Natural killer cell (primary cell): ENCODE data around the gene MTOR. TPM values are rescaled to one million over a fixed set of nuclear protein-coding genes. Genes with fewer than 3 reads are reported as not detected.
"Not testable (repeated sequence)": the region's sequence is repeated elsewhere in the genome, so short reads cannot be mapped to it uniquely, and the experiment has no call there.

Source experiments
- ATAC-seq, 3 donors: fragments of 150-1000 bp in 2 of 3; fragments of 200-7000 bp in 1 of 3; cut with Tn5 transposase; 1 replicate in 1 of 3; 2 replicates in 2 of 3; pipeline ENCODE4 v1.10.0; 2021; ENCODE audit warnings: mild to moderate bottlenecking in 2 of 3, moderate library complexity in 2 of 3
- DNase-seq, 2 donors: peaks; one replicate each; pipeline versions ENCODE4 v3.0.0 to v3.0.0-alpha.2; 2013 to 2021; ENCODE audit warnings: mixed read lengths in 1 of 2
- H3K27ac ChIP-seq: one replicate; pipeline ENCODE4 v1.5.1; 2013; ENCODE audit warnings: mild to moderate bottlenecking, low read length
- H3K27me3 ChIP-seq: one replicate; pipeline ENCODE4 v1.6.1; 2013; ENCODE audit warnings: low read length; ENCODE audit not compliant: control insufficient read depth, insufficient read depth
- H3K36me3 ChIP-seq: one replicate; pipeline ENCODE4 v1.6.1; 2013; ENCODE audit warnings: low read length; ENCODE audit not compliant: control insufficient read depth, insufficient read depth
- H3K4me1 ChIP-seq: one replicate; pipeline ENCODE4 v1.6.1; 2013; ENCODE audit warnings: low read length; ENCODE audit not compliant: control insufficient read depth, insufficient read depth
- H3K4me3 ChIP-seq: one replicate; pipeline ENCODE4 v1.5.1; 2013; ENCODE audit warnings: low read length
- H3K9me3 ChIP-seq: one replicate; pipeline ENCODE4 v1.6.1; 2013; ENCODE audit warnings: low read length; ENCODE audit not compliant: control insufficient read depth, insufficient read depth
- H3K27ac Mint-ChIP-seq, 2 donors: one replicate each; pipeline ENCODE4 v1.8.0; 2022; ENCODE audit warnings: mild to moderate bottlenecking in 2 of 2, mixed read lengths in 2 of 2, moderate library complexity in 1 of 2
- H3K27me3 Mint-ChIP-seq, 2 donors: one replicate each; pipeline ENCODE4 v1.8.0; 2022; ENCODE audit warnings: low read depth in 2 of 2, mixed read lengths in 2 of 2
- H3K36me3 Mint-ChIP-seq: one replicate; pipeline ENCODE4 v1.8.0; 2022; ENCODE audit warnings: mixed read lengths
- H3K4me1 Mint-ChIP-seq, 2 donors: one replicate each; pipeline ENCODE4 v1.8.0; 2022; ENCODE audit warnings: mixed read lengths in 2 of 2
- H3K4me3 Mint-ChIP-seq: one replicate; pipeline ENCODE4 v1.8.0; 2022; ENCODE audit warnings: mild to moderate bottlenecking, moderate library complexity, mixed read lengths
- H3K9me3 Mint-ChIP-seq, 2 donors: one replicate each; pipeline ENCODE4 v1.8.0; 2022; ENCODE audit warnings: mixed read lengths in 2 of 2
- WGBS: methylation state at CpG from one replicate; pipeline ENCODE4 v1.1.7; 2013; ENCODE audit warnings: missing lambda C conversion rate; ENCODE audit not compliant: insufficient coverage; 5-methylcytosine and 5-hydroxymethylcytosine counted together
- intact Hi-C: fragments of 100-400 bp; cut with micrococcal nuclease; formaldehyde crosslinking; loops from one replicate; pipeline ENCODE4 v1.14.2; 2022
- total RNA-seq, 4 donors: library from RNA; stranded (reverse); fragments of 120-200 nt in 1 of 4; gene quantifications; one replicate each; pipeline versions ENCODE4 v1.2.3 to v1.2.4, GENCODE V29; 2013 to 2022
- TF ChIP-seq, protein P1 (sequence below): fragments of 200-600 bp; IDR thresholded peaks from one replicate; pipeline ENCODE4 v1.8.0; 2022; ENCODE audit warnings: antibody characterized with exemption

The MTOR gene
- total RNA-seq, 3 donors from 2014 or later (not counting 1 experiment from before 2014, with no cell fraction given) = 42.7 to 54.6 (median 43.7) TPM

DNA sequence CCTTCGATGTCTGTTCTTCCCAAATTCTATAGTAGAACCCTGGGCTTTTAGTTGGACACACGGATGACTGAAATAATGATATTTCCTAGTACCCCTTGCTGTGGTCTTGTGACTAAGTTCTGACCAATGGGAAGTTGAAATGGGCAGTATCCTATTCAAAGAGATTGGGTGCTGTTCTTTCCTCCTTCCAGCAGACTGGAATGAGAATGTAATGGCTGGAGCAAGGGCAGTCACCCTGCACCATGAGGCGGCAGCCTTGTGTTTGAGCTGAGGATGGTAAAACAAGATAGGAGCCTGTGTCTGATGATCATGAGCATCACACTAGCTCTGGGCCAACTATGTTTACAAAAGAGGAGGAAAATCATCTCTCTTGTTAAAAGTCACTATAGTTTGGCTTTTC lies 197.4 kb downstream of the MTOR start:
- no peak for DNase-seq
- ATAC-seq = no peak
- Mint-ChIP-seq H3K36me3 (peaks cover 11% of the 10 kb centered on the region), H3K4me1 (peaks cover 24 to 30% of the 10 kb centered on the region in 2 donors), H3K9me3 (no peaks in the 10 kb centered on the region), H3K27me3 (no peaks in the 10 kb centered on the region), H3K27ac (no peak overlapping the region), H3K4me3 (no peak overlapping the region)
- Histone ChIP-seq H3K4me3 (no peak overlapping the region), H3K27me3 (no peaks in the 10 kb centered on the region), H3K36me3 (peaks cover 48% of the 10 kb centered on the region), H3K27ac (no peak overlapping the region), H3K9me3 (no peaks in the 10 kb centered on the region), H3K4me1 (peaks cover 35% of the 10 kb centered on the region)
- TF ChIP-seq, protein P1, sequence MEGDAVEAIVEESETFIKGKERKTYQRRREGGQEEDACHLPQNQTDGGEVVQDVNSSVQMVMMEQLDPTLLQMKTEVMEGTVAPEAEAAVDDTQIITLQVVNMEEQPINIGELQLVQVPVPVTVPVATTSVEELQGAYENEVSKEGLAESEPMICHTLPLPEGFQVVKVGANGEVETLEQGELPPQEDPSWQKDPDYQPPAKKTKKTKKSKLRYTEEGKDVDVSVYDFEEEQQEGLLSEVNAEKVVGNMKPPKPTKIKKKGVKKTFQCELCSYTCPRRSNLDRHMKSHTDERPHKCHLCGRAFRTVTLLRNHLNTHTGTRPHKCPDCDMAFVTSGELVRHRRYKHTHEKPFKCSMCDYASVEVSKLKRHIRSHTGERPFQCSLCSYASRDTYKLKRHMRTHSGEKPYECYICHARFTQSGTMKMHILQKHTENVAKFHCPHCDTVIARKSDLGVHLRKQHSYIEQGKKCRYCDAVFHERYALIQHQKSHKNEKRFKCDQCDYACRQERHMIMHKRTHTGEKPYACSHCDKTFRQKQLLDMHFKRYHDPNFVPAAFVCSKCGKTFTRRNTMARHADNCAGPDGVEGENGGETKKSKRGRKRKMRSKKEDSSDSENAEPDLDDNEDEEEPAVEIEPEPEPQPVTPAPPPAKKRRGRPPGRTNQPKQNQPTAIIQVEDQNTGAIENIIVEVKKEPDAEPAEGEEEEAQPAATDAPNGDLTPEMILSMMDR = no peak
- intact Hi-C loops = no loop called here
- WGBS = 100% methylated on average over 3 of the region's 3 CpGs

DNA sequence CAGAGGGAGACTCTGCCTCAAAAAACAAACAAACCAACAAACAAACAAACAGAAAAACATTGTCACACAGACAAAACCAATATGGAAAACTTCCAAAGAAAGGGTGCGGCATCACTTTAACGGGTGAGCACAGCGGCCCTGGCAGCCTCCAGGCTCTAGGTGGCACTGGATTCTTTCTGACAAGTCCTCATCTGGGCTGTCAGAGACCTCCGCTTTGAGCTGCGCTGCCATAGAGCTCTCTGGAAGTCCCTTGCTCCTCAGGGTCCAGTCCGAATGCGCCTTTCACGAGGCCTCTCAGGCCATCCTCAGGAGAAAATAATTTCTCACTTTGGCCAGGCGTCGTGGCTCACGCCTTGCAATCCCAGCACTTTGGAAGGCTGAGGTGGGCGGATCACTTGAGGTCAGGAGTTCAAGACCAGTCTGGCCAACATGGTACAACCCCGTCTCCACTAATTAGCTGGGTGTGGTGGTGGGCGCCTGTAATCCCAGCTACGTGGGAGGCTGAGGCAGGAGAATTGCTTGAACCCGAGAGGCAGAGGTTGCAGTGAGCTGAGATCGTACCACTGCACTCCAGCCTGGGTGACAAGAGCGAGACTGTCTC lies 198.3 kb downstream of the MTOR start:
- H3K27ac ChIP-seq, intact Hi-C loops, H3K27me3 ChIP-seq, ATAC-seq, H3K4me3 Mint-ChIP-seq, DNase-seq, H3K27ac Mint-ChIP-seq, H3K9me3 ChIP-seq, H3K9me3 Mint-ChIP-seq, H3K36me3 Mint-ChIP-seq, H3K27me3 Mint-ChIP-seq, H3K4me3 ChIP-seq: not testable (repeated sequence)
- Histone ChIP-seq H3K36me3 (peaks cover 39% of the 10 kb centered on the region), H3K4me1 (peaks cover 40% of the 10 kb centered on the region)
- H3K4me1 Mint-ChIP-seq = peaks cover 26 to 34% of the 10 kb centered on the region in 2 donors
- WGBS = 89% methylated on average over 17 of the region's 18 CpGs

DNA sequence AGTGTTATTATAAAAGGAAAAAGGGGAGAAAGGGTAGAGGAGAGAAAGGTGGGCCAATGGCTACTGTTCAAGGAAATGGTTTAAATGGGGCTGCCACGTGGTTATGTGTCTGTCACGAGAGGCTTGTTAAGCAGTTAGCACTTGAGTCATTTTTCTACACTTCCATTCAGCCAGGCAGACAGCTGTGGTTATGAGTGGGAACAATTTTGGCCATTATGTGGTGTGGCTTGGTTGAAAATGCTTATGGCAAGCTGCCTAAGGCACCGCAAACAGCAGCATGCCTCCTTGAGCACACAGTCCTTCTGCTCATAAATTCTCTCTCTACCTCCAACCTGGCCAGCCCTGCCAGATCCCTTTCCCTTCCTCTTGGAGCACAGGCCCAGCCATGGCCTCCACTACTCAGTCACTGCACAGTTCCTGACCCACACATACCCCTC lies 199.4 kb downstream of the MTOR start:
- Histone ChIP-seq H3K9me3 (no peaks in the 10 kb centered on the region), H3K36me3 (peaks cover 28% of the 10 kb centered on the region), H3K27me3 (no peaks in the 10 kb centered on the region), H3K27ac (no peak overlapping the region), H3K4me3 (no peak overlapping the region), H3K4me1 (peaks cover 47% of the 10 kb centered on the region)
- no peaks in the 10 kb centered on the region for H3K36me3 Mint-ChIP-seq
- DNase-seq (peak; percentile 56 to 58), ATAC-seq (peak; percentile 21 to 41 (median 28))
- no peaks in the 10 kb centered on the region for H3K27me3 Mint-ChIP-seq
- 8% methylated on average over 3 of the region's 3 CpGs for WGBS
- TF ChIP-seq, protein P1 = no peak
- H3K4me3 Mint-ChIP-seq = peak overlapping the region; percentile 60
- H3K27ac Mint-ChIP-seq = peak overlapping the region; percentile 61 to 90
- H3K4me1 Mint-ChIP-seq = peaks cover 30 to 37% of the 10 kb centered on the region in 2 donors
- no peaks in the 10 kb centered on the region for H3K9me3 Mint-ChIP-seq
- intact Hi-C loops = no loop called here

DNA sequence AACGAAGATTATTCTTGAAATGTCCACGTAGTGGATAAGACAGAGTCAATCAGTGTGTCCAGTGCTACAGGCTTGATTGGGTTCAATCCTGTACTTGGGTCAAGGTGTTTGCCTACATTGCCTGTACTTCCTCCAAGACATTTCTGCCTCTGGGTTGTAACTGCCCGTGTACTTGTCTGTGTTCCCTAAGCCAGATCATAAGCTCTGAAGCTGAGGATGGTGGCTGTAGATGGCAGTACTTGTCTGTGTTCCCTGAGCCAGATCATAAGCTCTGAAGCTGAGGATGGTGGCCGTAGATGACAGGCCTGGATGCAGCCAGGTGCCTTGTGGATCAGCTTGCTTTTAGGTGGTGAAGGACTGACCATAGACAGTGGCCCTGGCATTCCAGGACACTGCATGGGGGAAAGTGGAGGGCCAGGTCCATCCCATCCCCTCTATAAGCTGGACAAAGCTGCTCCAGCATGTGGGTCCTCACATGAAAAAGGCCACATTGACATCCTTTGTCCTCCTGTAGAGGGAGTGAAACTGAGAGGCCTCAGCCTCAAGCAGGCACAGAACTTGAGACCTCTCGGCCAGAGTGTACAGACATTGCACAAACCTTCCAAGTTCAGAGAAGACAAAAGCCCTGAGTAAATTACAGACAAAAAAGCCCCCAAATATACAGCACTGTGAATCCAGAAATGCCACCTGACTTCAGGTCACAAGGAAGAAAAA lies 200.5 kb downstream of the MTOR start:
- peaks cover 30 to 41% of the 10 kb centered on the region in 2 donors for H3K4me1 Mint-ChIP-seq
- no peaks in the 10 kb centered on the region for H3K9me3 Mint-ChIP-seq
- 92% methylated on average over 5 of the region's 5 CpGs for WGBS
- H3K27me3 Mint-ChIP-seq = no peaks in the 10 kb centered on the region
- peak overlapping the region; percentile 17 for H3K4me3 Mint-ChIP-seq
- H3K27me3 ChIP-seq = no peaks in the 10 kb centered on the region
- H3K4me1 ChIP-seq = peaks cover 47% of the 10 kb centered on the region
- H3K4me3 ChIP-seq = no peak overlapping the region
- H3K36me3 Mint-ChIP-seq = no peaks in the 10 kb centered on the region
- DNase-seq (no peak), ATAC-seq (no peak)
- peaks cover 20% of the 10 kb centered on the region for H3K36me3 ChIP-seq
- peak overlapping the region in 1 of 2 donors; percentile 90 for H3K27ac Mint-ChIP-seq
- peak overlapping the region; percentile 28 for H3K27ac ChIP-seq
- intact Hi-C loops = loop anchor here (2.0 kb wide), 1 partner anchor 25 kb away; no protein-coding TSS in a partner anchor
- TF ChIP-seq, protein P1 = no peak
- no peaks in the 10 kb centered on the region for H3K9me3 ChIP-seq
